ENCODE data around the gene AMBRA1. TPM values are rescaled to one million over a fixed set of nuclear protein-coding genes. Genes with fewer than 3 reads are reported as not detected.
A peak's percentile ranks its signal among the peaks of the same experiment; 100 is the strongest.

The AMBRA1 gene
- total RNA-seq, 4 donors from 2014 or later: 20.0 to 28.9 (median 26.0) TPM

GRCh38 chr11:46346886-46347636 is 246.8 kb downstream of the AMBRA1 start, which contains the start of gene DGKZ:
TSS of gene DGKZ (plus strand) at chr11:46347463. CDS start at chr11:46347660, 197 bp downstream.
- Histone ChIP-seq H3K9me3 (no peaks in the 10 kb centered on the region), H3K27ac (replicated peaks in 1 of 4) (peak within 1 kb of the TSS; percentile 72 to 77 (median 76)), H3K4me3 (peak within 1 kb of the TSS; percentile 90 to 94 (median 92)), H3K27me3 (no peaks in the 10 kb centered on the region), H3K4me1 (peaks cover 54 to 74% (median 60%) of the 10 kb centered on the region in 4 donors), H3K36me3 (no peaks in the 10 kb centered on the region)
- no peak for DNase-seq (ENCODE audit: extremely low spot score)
- intact Hi-C loops (cut with DNase I): no loop called here
- WGBS: 14% methylated on average over 24 of the region's 80 CpGs
- TF ChIP-seq CTCF (IDR thresholded peaks at IDR 0.05) (peak; percentile 76 to 100 (median 96)), POLR2A (IDR thresholded peaks at IDR 0.05; ENCODE audit: low read depth) (no peak), EP300 (IDR thresholded peaks at IDR 0.05) (no peak), POLR2AphosphoS5 (IDR thresholded peaks at IDR 0.05) (peak; percentile 25 to 74)

Small RNA genes within 50 kb of the gene (small RNA-seq; reads per million reads assigned to genes)
- gene MIR3160-1 (0 reads per million in 3 donors), gene MIR4688 (0 to 0.19 (median 0.08) reads per million in 3 donors)

Other genes with a start within 250 kb of the AMBRA1 start
- 10 to 100 TPM; 39.4 to 85.8 (median 55.4) TPM for gene DGKZ, start 246.6 kb downstream of the AMBRA1 start, total RNA-seq
- gene MDK, start 212.4 kb downstream of the AMBRA1 start, total RNA-seq: 10 to 100 TPM in 3 of 4 donors, 1 to 10 TPM in 1; 1.2 to 12.8 (median 11.8) TPM
- 1 to 10 TPM in 2 of 4 donors, under 1 TPM in 2; 0.34 to 1.5 (median 1.0) TPM for gene CHRM4, start 202.2 kb downstream of the AMBRA1 start, total RNA-seq
- 1 to 10 TPM; 2.5 to 3.3 (median 3.0) TPM for gene HARBI1, start 23.2 kb upstream of the AMBRA1 start, total RNA-seq
- 10 to 100 TPM; 68.7 to 74.3 (median 72.1) TPM for gene ATG13, start 23.5 kb upstream of the AMBRA1 start, total RNA-seq
- gene ARHGAP1, start 106.6 kb upstream of the AMBRA1 start, total RNA-seq: 100 to 1,000 TPM in 2 of 4 donors, 10 to 100 TPM in 2; 73.1 to 139 (median 92.3) TPM
- gene ZNF408, start 107.0 kb upstream of the AMBRA1 start, total RNA-seq: 10 to 100 TPM in 2 of 4 donors, 1 to 10 TPM in 2; 7.1 to 12.6 (median 10.3) TPM
- gene F2, start 125.2 kb upstream of the AMBRA1 start, total RNA-seq: 1 to 10 TPM in 1 of 4 donors, under 1 TPM in 1, not detected in 2; 0.42 to 1.1 TPM